Measurements from ENCODE around the gene GTF2F1.
"Not testable (repeated sequence)": the region's sequence is repeated elsewhere in the genome, so short reads cannot be mapped to it uniquely, and the experiment has no call there.

Gene GTF2F1, protein sequence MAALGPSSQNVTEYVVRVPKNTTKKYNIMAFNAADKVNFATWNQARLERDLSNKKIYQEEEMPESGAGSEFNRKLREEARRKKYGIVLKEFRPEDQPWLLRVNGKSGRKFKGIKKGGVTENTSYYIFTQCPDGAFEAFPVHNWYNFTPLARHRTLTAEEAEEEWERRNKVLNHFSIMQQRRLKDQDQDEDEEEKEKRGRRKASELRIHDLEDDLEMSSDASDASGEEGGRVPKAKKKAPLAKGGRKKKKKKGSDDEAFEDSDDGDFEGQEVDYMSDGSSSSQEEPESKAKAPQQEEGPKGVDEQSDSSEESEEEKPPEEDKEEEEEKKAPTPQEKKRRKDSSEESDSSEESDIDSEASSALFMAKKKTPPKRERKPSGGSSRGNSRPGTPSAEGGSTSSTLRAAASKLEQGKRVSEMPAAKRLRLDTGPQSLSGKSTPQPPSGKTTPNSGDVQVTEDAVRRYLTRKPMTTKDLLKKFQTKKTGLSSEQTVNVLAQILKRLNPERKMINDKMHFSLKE

DNA sequence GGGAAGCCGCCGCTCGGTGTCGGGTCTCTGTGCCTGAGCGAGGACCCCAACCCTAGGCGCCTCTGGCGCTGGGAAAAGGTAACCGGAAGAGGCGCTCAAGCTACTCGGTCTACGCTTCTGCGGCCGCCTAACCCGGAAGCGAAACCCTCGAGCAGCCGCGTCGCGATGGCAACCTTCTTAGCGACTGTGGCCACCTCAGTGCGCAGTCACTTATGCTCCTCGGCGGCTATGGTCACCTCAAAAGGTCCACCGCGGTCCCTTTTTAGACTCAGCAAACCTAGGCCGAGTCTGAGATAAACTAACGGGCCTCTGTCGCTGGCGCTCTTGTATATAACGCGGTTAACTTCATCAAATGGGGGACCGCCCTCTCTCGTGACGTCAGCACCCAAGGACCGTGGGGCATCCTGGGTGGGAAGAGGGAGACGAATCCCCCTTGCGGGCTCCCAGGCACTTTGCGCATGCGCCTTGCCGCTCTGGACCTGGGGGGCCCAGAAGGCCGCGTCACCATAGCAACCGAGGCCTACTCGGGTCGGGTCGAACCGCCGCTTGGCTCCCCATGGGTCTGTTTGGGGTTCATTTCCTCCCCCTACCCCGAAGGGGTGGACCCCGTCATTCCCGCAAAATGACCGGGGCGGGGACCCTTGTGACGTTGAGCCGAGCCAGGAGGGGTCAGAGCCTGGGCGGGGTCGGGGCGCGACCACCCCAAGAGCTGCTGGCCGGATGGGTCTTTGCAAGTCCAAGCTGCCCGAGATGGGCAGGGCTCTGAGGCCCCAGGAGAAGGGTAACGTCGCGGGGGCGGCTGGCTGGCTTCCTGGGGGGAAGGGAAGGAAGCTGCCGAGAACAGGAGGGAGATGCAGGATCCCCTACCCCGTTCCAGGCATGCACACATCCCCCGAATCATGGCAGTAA is at the start of gene GTF2F1:
TSS of gene GTF2F1 (minus strand) at position 91 of the 909 bp plus-strand sequence. CDS start 169 bp downstream, outside the sequence.
- DNase-seq, result peak; percentile 97

DNA sequence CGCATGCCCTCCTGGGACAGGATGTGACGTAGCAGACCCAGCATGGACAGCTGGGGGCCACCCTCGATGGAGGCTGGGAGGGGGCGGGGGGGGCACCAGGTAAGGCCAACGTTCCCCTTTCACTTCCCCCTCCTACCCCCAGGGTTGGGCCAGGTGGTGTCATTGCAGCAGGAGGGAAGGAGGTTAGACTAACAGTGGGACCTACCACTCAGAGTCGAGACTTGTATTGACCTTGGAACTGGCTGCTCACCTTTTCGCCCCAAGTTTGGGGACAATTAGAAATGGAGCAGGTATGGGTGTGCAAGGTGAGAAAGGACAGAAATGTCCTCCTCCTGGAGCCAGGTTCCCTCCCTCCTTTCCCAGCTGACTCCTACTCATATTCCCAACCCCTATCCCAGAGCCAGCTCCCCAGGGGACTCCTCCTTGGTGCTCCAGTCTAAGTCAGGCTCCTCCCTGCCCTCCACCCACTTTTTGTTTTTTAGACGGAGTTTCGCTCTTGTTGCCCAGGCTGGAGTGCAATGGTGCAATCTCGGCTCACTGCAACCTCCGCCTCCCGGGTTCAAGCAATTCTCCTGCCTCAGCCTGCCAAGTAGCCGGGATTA is 49.2 kb upstream of the GTF2F1 start:
- no peak for DNase-seq

DNA sequence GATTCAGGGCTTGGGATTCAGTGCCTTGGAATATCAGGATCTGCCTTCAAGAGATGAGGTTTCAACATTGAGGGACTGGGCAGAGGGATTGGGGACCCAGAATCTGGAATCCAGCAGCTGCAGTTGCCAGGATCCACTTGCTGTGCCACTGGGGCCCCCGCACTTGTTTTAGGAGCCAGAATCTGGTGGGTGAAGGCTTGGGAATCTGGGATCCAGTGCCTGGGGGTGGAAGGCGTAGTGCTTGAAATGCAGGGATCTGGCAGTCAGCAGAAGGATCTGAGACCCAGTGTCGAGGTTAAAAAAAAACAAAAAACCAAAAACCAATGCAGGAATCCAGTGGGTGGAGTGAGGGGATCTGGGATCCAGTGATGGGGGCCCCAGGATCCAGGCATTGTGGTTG is 47.9 kb upstream of the GTF2F1 start:
- no peak for DNase-seq

DNA sequence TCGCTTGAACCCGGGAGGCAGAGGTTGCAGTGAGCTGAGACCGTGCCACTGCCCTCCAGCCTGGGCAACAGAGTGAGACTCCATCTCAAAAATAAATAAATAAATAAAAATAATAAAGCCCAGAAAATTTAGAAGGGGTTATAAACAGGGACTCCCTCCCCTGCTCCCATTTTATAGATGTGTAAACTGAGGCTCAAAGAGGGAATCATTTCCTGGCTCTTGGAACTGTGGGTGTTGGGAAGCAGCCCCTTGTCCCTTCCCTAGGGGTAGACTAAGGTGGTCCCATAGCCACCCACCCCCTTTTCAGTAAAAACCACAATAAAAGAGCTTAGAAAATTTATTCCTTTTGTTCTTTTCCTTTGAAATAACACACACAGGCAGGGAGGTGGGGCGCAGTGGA is 46.8 kb upstream of the GTF2F1 start:
- DNase-seq, result no peak

DNA sequence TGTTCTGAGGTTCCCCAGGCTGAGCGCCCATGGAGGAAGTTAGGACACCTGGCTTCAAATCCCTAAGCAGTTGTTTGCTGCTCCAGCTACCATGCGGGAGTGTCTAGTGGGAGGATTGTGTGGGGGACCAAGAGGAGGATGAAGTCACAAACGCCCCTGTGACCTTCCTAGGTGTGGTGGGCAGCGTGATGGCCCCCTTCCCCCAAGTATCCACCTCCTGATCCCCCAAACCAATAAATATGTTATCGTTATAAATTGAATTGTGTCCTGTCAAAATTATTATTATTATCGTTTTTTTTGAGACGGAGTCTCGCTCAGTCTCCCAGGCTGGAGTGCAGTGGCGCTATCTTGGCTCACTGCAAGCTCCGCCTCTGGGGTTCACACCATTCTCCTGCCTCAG is 40.7 kb upstream of the GTF2F1 start, which contains the start of gene SLC25A41:
TSS of gene SLC25A41 (minus strand) at position 101 of the 400 bp plus-strand sequence. CDS start at position 31, 70 bp downstream.
- DNase-seq, result no peak

DNA sequence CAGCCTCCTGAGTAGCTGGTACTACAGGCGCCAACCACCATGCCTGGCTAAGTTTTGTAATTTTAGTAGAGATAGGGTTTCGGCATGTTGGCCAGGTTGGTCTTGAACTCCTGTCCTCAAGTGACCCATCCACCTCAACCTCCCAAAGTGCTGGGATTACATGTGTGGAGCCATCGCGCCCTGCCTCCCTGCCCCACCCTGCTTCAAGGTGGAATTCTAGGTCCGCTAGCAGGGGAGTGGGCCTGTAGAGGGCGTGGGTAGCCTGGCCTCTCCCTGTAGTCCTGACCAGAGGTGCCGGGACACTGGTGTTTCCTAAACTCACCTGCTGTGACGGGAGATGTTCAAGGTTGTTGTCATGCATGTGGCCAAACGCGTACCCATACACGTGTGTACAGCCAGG is 40.2 kb upstream of the GTF2F1 start:
- DNase-seq, result no peak

DNA sequence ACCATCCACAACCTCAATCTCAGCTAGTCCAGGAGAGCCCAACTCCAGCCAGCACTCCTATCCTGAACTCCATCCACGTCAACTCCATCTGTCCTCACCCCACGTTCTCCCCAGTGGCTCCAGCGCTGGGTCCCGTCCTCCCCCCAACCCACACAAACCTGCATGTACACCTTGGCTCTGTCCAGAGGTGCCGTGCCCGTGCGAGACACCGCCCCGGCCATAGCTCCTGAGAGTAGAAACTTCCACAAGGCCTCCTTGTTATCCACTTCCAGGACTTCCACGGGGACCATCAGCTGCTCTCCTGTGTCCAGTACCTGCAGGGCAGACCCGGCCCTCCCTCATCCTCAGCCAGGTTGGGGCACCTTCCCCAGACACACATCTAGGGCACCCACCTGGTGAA is 38.9 kb upstream of the GTF2F1 start:
- no peak for DNase-seq

DNA sequence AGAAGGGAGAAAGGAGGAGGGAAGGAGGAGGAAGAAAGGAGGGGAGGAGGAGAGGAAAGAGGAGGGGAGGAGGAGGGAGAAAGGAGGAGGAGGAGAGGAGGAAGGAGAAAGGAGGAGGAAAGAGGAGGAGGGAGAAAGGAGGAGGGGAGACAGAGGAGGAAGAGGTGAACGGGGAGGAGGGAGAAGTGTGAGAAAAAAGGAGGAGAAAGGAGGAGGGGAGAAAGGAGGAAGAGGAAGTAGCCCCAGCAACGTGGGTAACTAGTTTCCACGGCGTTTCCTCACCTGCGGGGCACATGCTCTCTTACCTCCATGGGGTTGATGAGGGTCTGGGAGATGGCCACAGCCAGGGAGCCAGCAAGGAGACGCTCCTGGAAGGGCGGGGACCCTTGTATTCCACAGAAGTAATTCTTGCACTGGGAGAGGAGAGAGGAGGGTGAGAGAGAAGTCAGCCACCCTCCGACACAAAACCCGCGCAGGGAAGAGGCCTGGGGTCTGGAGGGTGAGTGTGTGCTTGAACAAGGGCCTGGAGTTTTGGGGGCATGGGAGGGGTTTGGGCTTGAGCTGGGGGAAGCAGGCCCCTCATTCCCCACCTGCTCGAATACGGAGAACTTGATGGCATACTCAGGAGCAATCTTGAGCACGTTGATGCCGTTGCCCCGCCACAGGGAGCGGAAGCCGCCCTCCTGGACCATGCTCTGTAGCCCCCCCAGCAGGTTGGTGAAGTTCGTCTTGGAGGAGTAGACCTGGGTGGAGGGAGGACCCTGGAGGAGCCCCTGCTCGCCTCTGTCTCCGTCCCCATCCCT is 36.7 kb upstream of the GTF2F1 start:
- DNase-seq, result no peak

DNA sequence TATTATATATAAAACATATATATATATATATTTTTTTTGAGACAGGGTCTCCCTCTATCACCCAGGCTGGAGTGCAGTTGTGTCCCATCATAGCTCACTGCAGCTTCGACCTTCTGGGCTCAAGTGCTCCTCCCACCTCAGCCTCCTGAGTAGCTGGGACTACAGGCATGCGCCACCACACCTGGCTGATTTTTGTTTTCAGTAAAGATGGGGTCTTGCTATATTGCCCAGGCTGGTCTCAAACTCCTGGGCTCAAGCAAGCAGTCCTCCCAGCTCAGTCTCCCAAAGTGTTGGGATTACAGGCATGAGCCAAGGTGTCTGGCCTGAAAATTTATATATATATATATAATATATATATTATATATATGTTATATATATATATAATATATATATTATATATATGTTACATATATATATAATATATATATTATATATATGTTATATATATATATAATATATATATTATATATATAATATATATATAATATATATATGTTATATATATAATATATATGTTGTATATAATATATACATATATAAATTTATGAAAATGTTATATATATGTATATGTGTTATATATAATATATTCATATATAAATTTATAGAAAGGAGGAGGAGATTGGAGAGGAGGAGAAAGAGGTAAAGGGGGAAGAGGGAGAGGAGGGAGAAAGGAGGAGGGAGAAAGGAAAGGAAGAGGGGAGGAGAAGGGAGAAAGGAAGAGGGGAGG is 35.9 kb upstream of the GTF2F1 start:
- DNase-seq, result not testable (repeated sequence)

DNA sequence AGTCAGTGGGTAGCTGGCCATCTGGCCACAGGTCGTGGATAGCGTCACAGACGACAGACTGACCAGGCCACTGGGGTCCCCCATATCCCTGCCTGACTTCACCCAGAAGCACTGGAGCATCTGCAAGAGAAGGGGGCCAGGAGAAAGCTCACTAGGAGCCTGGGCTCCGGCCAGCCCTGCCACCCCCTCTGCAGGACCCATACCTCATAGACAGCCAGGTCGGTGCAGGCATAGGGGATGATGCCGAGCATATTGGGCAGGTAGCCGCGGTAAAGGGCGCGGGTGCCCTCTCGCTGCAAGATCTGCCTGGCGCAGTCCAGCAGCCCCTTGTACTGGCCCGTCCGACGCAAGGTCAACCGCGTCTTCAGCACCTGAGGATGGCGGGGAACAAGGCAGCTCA is 34.2 kb upstream of the GTF2F1 start:
- DNase-seq, result no peak

DNA sequence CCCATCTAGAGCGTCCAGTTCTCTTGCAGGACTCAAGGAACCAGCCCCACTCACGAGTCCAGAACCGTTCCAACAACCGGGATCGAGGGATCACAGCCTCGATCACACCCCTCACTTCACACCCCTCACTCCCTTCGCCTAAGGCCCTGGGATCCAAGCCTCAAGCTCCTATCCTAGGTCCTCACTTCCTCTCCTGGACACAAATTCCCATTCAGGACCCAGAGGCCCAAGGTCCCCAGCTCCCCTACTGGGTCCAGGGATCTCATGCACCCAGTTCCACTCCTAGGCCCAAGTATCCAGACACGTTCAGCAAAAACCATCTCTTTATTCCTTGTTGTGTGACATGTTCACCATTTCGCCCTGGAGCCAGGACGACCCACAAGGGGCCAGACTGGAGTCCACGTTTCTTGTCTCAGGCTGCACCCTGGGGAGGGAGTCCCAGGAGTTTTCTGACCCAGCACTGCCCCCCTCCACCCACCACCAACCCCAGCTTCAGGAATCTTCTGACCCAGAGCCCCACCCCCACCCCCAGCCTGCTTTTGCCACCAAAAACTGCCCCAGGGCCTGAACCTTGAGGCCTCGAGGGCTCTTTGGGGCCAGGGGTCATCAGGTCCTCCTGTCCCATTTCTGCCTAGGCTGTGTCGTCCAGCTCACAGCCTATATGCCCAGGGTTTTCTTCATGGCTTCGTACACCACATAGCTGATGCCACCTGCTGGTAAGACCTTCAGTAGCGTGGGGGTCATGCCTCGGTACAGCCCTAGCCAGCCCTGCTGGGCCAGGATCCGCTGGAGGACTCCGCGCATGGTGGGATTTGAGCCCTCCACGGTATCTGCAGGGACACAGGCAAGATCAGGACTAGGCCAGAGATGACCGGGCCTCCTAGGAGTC is 33.0 kb upstream of the GTF2F1 start:
- DNase-seq, result no peak

DNA sequence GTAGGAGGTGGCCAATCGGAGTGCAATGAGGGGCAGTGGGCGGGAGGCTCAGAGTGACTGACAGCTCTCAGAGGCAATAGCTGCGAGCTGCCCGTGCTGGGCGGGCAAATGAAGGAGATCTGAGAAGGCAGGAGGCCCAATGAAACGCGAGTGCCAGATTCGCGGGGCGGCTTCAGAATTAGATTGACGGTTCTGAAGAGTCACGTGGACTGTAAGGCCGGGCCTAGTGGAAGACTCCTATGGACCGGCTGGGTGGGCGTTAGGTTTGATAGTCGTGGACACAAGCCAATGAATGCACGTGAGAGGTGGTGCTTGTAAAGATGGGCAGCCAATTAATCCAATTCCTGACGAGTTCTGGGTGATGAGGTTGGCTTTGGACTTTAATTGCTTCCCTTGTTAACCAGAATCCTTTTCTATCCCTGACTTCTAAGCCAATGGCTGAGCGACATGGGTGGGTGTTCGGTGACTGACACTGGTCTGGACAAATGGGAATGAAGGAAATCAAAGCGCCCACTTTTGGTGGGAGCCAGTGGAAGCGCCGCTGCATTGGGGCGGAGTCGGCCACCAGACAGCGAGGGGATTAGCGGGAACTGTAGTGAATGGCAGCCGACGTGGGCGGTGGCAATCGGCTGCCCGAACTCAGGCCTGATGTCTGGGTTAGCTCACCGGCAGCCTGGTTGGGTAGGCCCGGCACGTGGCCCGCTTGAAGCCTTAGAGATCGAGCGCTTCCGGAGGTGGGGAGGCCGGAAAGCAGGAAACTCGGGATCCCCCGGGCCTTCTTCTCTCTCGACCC is 32.2 kb upstream of the GTF2F1 start:
- peak; percentile 99 to 100 for DNase-seq

DNA sequence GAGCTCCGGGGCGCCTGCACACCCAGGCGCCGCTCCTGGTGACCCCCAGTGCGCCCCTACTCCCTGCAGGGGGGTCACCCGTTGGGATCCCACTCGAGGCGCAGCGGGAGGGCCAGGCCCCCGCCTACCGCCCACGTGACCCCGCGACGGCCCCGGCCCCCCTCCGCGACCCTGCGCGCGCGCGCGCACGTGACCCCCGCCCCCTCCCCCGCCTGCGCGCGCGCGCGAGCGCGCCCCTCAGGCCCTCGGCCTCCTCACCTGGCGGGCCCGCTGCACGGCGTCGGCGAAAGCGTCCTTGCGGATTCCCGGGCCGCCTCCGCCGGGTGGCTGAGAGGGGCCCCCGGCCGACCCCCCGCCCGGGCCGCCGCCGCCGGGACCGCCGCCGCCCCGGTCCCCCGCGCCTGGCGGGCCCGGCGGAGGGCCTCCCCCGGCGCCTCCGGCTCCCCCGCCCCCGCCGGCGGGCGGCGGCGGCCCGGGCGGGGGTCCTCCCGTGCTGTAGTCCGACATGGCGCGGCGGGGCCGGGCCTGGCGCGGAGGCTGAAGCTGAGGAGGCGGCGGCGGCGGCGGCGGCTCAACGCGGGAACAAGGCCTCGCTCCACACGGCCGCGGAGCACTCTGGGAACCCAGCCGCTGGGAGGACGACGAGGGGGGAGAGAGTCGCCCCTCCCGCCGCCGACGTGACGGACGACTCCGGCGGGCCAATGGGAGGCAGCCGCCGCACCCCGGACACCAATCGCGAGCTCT is 31.4 kb upstream of the GTF2F1 start, which contains the start of gene KHSRP:
TSS of gene KHSRP (minus strand) at position 617 of the 744 bp plus-strand sequence. CDS start at position 507, 110 bp downstream.
- no peak for DNase-seq

DNA sequence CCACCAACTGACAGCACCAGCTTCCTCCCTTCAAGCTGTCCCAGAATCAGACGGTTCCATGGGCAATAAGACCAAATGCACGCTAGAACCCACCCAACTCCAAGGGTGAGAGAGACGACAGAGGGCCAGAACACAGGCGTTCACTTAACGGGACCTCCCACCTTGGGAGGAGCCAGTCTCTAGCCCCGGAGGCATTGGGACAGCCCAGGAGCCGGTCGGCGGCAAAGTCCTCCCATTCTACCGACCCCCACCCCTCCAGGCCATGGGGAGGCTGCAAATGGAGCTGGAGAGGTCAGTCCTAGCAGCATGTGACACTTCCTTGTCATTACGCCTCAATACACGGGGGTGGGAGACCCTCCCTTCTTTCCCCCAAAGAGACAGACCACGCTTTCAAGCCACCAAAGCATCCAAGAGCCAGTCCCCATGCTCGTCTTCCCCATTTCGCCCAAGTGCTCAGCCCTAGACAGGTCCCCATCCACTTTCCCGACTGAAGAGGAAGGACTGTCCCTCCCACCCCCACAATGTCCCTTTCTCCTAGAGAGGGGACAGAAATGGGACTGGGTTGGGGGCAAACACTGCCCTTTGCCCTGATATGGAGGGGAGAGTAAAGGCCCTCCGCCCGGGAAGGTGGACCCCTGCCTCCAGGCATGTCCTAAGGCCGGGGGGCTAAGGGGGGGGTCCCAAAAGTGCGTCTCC is 30.7 kb upstream of the GTF2F1 start:
- DNase-seq, result peak in 1 of 2 experiments; percentile 44

DNA sequence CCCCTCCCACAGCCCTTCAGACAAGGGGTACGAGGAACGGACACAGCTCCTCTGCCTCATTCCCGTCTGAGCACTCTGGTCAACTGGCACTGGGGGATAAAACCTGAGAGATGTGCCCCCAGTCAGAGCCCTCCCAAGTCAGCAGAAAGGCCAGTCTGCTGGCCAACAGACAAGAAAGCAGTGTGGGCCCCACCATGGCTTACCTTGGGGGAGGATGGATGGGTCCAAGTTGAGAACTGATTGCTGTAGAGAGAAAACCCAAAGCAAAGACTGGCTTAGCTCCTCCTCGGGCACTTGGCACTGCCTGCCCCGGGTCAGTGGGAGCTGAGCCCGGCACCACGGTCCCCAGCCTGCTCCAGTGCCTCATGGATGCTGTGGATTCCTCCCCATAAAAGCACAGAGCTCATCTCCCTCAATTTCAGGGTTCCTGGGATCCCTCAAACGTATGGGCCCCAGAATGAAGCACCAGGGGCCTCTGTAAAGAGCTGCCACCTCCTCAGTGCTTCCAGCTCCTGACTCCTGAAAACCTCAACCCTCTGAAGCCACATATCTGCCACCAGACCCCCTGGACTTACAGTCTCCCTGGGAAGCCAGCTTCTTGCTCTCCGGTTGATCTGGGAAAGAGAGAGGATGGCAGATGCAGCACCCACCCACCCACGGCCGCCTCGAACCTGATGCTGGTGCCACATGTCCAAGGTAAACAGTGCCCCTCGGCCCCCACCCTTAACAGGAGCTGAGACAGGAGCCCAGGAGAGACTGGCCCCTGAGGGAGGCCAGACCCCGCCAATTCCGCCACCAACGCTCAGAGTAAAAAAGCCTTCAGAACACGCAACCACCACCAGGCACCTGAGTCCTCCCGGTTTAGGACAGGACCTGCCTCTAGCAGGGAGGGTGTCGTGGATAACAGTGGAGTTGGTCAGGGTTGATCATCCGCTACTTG is 28.4 kb upstream of the GTF2F1 start:
- DNase-seq, result no peak

DNA sequence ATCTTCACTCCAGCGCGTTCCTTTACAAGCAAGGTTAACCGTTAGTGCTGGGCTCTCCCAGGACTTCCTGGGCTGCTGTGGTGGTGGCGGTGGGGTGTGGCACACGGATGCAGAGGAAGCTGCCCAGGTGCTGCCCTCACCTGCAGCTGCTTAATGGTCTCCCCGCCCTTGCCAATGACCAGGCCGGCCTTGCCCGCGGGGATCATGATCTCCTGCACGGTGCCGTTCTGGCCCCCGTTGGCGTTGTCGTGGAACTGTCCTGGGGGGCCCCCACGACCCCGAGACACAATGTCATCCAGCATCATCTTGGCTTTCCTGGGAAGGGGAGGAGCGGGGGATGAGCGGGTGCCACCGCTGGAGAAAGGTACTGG is 25.6 kb upstream of the GTF2F1 start:
- DNase-seq, result no peak

Measured in NCI-H446 (cell line).